ENCODE data around the gene SLC25A20.

The SLC25A20 gene

DNA sequence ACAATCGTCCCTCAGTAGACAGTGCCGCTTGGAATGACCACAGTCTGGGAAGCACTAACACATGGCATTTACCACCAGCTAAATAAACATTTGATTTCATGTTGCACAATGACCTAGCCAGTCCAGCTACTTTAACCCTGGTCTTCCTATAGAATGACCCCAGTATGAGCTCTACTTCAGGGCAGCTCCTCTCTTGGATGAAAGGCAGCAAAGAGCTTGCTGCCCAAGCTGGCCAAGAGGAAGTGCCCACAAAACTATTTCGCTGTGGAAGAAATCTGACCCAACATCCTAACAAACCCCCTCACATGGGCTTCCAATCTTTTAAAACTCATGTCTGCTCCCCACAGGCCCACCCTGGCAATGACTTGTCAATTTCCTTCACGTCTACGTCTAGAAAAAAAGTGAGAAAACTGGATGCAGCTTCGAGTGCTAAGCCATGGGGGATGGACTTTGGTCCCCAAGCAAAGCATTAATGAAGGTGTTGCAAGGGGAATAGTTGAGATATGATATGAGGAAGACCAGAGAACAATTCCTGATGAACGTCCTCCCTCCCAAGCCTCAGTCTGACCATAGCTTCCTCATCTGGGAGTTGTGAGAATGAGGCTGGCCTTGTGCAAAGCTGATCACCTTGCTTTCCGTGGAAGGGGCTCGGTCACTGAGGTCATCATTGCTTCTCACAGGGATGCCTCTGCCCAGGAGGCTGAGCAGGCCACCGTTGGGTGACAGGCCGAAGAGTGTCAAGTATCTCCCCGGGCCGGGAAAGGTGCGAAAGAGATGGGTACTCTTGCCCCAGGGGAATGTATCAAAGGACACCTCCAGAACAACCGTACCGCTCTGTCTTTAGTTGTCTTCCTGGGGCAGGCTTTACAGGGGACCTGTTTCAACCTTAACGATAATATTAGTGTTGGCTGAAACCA is 964 bp downstream of the SLC25A20 start:
- DNase-seq (ENCODE audit: low read depth in 2 of 2) = no peak

DNA sequence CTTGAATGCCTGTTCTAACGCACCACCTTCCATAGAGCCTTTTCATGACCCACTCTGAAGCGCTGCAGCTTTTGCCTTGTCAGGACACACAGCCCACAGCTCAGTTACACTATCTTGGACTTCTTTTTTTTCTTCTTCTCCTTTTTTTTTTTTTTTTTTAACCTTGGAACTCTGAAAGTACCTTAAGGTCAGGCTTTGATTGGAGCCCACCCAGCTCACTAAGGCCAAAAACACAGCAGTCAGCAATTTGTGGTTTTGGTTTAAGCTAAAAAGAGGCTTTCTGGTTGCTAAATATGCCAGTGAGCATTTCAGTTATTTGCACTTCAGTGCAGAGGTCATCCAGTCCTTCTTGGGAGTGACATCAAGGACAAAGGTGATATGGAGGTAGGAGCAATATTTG is 1.7 kb downstream of the SLC25A20 start:
- no peak for DNase-seq (ENCODE audit: low read depth in 2 of 2)

DNA sequence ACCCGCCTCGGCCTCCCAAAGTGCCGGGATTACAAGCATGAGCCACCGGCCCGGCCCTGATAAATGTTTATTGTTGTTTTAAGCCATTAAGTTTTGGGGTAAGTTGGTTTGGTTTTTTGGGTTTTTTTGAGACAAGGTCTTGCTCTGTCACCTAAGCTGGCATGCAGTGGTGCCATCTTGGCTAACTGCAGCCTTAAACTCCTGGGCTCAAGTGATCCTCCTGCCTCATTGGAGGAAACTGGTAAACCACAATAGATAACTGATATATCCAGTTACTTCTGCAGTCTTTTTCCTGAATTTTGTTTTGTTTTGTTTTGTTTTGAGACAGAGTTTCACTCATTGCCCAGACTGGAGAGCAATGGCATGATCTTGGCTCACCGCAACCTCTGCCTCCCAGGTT is 4.2 kb downstream of the SLC25A20 start:
- no peak for DNase-seq (ENCODE audit: low read depth in 2 of 2)

DNA sequence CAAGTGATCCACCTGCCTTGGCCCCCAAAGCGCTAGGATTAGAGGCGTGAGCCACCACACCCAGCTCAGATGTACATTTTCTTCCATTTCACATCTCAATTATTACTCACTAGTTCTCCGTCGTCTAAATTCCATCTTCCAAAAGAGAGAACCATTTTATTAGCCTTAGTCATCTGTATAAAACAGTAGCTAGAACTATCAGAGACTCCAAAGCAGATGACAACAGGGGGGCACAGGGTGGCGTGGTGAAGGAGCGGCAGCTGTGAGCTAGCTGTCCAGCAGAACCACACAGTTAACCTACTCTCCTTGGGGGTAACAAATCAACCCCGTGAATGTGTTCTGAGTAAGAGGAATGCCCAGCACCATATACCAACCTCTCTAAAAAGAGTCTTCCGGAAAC is 7.1 kb downstream of the SLC25A20 start:
- no peak for DNase-seq (ENCODE audit: low read depth in 2 of 2)

DNA sequence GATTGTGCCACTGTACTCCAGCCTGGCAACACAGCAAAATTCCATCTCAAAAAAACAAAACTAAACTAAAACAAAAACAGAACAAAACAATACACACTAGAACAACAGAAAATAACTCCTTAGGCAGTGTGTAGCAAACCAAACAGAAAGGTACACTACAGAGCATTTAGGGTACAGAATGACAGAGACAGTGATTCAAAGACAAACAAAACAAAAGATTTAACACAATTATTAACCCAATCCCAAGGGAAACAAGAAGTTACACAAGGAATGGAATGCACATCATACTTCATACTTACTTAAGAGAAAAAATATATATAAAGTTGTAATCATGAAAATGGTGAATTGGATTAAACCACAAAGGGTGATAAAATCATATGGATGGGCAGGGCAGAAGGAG is 12.9 kb downstream of the SLC25A20 start:
- no peak for DNase-seq (ENCODE audit: low read depth in 2 of 2)

DNA sequence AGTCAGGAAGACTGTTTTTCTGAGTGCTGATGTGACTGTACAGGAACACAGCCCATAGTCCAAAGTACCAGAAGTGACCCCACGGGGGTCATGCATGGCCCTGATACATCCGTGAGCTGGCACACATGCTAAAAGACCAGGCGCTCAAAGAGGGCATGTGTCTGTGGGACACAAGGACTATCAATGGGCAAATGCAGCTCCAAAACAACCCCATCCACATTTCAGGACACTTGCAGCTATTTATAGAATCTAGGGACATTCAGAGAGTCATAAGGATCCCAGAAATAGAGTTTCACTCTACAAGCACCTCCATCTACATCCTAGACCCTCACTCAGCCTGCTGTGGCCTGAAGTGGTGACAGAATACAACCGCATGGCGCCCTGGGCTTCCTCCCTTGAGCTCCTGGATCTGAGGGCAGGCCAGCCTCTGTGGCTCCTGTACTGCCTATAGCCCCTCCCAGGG is 17.0 kb downstream of the SLC25A20 start:
- DNase-seq (ENCODE audit: low read depth in 2 of 2) = no peak

DNA sequence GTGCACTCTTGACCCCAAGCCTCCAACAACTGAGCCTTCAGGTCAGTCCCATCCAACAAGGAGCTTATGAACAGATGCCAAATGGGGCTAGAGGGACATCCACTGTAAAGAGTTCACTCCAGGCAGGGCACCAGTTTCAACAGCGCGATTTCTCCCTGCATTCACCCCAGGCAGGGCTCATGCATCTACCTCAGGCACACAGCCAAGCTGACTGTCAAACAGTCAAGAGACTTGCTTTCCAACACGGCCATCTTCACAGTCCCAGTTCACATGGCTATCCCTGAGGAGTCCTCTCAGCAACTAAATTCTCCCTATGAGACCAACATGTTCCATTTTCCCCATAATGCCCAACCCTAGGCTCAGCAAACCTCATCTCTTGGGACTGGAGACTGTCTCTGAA is 17.7 kb downstream of the SLC25A20 start:
- no peak for DNase-seq (ENCODE audit: low read depth in 2 of 2)

DNA sequence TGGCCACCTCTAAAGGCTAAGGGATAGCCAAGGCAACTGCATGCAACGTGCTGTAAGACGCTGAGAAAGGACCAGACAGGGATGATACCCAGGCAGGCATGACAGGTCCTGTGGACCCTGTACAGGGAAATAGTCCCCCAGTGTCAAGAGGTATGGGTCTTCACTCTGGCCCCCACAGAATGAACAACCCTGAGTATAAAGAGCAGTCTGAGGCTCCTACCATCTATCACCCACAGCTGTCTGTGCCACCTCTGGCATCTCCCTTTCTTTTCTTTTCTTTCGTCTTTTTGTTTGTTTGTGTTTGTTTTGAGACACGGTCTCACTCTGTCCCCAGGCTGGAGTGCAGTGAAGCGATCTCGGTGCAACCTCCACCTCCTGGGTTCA is 18.7 kb downstream of the SLC25A20 start:
- DNase-seq (ENCODE audit: low read depth in 2 of 2) = no peak

DNA sequence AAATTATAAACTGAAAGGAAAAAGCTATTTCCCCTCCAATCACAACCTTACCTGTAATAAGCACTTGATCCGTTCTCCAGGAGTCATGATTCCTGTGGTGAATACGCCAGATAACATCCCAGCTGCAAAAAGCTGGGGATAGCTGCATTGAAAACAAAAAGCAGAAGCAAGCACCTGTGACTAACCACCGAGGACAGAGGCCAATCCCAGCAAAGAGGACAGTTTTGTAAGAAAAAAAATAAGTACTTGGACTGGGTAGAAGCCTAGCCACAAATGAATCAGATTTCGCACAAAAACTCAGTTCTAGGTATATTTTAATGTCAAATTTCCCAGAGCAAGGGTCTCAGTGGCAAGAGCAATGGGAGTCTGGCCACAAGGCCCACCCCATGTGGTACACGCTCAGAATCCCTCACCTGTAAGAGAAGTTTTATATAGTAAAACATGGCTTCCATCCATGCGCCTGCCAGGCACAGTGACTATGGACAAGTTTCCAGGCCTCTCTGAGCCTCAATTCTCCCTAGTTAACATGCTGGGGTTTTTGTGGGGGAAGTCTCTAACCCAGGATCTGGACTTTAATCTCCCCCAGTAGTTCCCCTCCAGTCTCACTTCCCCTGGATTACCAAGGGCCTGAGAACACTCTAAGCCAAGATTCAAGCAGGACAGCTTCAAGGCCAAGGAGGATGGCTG is 19.2 kb downstream of the SLC25A20 start:
- DNase-seq (ENCODE audit: low read depth in 2 of 2) = no peak

DNA sequence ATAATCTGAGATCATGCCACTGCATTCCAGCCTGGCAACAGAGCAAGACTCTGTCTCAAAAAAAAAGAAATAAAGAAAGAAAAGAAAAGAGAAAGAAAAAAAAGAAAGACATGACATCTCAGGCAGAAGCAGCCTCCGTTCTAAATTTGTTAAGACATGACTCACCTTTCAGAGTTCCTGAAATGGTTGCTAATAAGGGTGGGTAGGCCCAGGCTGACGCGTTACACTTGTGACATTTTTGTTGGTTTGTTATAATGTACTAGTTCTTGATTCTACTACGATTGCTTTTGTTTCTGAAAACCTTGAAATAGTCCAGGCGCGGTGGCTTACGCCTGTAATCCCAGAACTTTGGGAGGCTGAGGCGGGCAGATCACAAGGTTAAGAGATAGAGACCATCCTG is 21.0 kb downstream of the SLC25A20 start:
- DNase-seq (ENCODE audit: low read depth in 2 of 2) = no peak

DNA sequence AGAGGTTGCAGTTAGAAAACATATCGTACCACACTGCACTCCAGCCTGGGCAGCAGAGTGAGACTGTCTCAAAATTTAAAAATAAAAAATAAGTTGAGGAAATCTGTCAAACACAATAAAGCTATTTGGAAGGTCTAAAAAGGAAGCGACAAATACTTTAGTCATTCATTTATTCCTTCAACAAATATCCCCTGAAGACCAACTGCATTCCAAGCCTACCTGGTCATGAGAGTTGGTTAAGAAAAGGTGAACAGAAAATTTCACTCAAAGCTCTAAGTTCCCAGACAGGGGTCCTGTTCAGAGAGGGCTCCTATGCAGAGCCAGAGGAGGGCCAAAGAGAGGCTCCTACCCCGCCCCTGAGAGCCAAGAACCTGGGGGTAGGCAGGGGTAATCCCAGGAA is 35.6 kb downstream of the SLC25A20 start:
- DNase-seq (ENCODE audit: low read depth in 2 of 2) = no peak

DNA sequence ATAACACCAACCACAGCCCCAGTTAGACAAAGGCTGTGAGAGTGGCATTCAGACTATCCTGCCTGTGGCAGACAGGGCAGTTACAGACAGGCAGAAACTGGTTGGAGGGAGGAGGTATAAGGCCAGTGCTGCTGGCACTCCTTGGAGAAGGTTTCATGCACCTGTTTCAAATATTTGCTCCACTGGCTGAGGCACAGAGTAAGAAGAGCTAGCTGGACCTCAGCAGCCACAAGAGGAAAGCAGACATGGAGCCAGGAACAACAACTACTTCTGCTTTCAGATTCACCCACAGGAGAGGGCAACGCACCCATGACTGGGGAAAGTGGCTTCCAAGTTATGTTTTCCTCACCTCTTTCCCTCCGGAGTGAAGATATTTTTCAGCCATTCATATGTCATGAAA is 39.5 kb downstream of the SLC25A20 start:
- DNase-seq (ENCODE audit: low read depth in 2 of 2) = no peak

DNA sequence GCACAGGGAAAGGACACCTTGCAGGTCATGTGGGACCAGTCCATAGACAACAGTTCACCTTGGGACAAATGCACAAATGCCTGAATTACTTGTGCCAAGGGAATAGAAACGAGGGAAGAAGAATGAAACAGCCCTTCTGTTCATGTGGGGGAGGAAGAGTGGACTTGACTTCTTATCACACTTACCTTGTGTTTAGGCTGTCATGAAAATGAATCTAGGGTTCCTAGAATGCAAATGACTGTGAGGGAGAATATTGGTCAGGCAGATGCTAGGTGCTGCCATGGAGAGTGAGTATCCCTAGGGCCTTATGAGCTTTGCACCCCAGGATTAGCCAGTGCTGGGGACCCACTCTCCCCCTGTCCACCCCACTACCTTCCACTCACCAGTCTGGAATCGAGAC is 40.0 kb downstream of the SLC25A20 start:
- no peak for DNase-seq (ENCODE audit: low read depth in 2 of 2)

DNA sequence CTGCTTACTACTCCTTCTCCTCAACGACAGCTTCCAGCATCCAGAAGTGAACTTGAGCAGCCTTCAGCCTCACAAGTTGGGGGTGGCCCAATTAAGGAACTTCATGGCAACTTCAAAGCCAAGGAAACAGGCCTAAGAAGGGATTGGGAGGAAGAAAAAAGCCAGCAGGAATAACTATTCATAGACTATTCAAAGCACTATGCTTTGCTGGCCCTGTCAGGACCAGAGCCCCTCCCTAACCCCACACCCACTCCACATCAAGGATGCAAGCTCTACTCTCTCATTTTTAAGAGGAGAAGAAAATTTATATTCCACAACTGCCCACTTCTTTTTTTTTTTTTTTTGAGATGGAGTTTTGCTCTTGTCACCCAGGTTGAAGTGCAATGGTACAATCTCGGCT is 41.0 kb downstream of the SLC25A20 start:
- no peak for DNase-seq (ENCODE audit: low read depth in 2 of 2)

DNA sequence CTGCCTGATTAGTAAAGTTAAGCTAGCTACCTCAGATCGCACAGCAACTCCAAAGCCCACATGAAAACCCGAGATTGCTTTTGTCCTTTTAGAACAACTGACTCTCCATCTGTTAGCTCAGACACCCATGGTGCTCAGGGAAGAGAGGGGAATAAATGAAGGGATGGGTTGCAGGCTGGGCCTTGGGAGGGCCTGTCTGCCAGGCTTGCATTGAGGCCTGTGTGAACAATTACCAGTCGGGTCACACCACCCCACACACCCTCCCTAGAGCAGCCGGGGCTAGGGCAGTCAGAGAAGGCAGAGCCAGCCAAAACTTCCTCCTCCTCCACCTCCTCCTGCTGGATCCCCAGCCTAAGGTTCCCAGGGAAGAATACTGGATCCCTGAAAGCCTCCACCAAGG is 42.2 kb downstream of the SLC25A20 start:
- no peak for DNase-seq (ENCODE audit: low read depth in 2 of 2)

DNA sequence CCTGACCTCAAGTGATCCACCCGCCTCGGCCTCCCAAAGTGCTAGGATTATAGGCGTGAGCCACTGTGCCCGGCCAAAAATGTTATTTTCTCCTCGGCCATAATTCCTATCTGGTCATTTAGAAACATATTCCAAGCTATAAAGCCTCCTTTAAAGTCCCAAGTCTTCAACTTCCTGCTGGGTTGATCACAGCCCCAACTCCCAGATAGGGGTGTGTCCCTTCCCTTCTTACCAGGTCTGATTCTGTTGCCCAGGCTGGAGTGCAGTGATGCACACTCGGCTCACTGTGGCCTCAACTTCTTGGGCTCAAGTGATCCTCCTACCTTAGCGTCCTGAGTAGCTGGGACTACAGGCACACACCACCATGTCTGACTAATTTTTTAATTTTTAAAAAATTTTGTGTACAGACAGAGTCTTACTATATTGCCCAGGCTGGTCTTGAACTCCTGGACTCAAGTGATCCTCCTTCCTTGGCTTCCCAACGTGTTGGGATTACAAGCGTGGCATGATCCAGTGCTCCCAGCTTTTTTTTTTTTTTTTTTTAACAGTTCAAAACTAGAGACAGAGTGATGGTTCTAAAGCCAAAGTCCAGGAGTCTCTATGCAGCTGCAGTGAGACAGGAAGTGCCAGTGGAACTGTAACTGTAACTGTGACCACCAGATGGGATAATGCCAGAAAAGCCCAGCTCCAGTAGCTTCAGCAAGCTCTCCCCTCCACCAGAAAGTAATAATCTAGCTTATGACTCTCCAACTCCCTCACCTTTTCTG is 42.8 kb downstream of the SLC25A20 start:
- no peak for DNase-seq (ENCODE audit: low read depth in 2 of 2)

DNA sequence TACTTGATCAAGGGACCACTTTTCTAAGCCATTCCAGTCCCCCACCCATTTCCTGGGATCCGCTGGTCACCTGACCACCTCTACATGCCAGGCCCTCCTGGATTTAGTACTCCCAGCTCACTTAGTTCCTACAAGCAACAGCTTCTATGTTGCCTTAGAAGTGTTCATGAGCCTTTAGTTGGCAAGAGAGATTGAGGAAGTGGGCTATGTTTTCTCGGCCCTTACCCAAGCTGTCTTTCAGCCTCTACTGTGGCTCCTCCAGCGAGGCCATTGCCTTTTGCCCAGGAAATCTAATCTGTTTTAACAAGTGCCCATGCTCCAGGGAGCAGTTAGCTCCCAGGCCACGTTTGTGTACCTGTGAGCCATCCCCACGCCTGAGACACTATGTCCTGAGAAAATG is 46.5 kb downstream of the SLC25A20 start:
- DNase-seq (ENCODE audit: low read depth in 2 of 2) = no peak

DNA sequence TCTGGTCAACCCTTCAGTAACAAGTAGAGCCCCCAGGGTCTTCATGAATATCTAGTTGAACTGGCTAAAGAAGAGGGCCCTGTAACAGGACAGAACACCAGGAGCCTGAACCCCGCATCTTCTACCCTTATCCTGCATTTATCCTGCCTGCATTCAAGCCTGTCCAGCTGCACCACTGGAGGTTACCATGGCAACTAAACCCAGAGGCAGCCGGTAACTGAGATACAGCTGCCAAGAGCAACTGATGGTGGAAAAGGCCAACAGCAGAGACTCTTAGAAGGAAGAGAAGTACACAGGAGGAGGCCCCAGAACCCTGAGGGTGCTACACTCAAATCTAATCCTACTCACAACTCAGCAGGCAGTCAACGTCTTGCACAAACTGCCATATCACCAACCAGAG is 47.3 kb downstream of the SLC25A20 start:
- no peak for DNase-seq (ENCODE audit: low read depth in 2 of 2)

DNA sequence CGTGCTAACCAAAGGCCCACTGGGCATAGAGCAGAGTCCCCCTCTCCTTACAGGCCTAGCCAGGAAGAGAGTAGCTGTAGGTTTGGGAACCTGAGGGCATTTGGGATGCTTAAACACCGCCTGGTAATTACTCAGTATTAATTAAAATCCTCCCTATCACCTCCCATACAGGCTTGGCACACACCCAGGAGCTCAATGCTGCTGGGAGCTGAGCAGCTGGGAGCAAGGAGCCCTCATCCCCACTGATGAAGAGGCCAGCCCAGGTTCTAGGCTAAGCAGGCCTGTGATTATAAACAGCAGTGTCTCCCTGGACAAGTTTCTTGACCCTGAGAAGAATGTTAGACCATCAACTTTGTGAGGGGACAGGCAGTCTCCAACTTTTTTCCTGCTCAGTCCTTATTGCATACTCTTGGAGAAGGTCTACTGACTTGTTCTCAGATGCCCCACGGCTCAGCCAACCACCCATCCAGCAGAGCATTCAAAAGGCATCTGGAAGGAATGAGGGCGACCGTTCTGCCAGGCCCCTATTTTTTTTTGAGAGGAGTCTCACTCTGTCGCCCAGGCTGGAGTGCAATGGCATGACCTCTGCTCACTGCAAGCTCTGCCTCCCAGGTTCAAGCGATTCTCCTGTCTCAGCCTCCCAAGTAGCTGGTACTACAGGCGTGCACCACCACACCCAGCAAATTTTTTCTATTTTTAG is 49.7 kb downstream of the SLC25A20 start:
- DNase-seq (ENCODE audit: low read depth in 2 of 2) = no peak

DNA sequence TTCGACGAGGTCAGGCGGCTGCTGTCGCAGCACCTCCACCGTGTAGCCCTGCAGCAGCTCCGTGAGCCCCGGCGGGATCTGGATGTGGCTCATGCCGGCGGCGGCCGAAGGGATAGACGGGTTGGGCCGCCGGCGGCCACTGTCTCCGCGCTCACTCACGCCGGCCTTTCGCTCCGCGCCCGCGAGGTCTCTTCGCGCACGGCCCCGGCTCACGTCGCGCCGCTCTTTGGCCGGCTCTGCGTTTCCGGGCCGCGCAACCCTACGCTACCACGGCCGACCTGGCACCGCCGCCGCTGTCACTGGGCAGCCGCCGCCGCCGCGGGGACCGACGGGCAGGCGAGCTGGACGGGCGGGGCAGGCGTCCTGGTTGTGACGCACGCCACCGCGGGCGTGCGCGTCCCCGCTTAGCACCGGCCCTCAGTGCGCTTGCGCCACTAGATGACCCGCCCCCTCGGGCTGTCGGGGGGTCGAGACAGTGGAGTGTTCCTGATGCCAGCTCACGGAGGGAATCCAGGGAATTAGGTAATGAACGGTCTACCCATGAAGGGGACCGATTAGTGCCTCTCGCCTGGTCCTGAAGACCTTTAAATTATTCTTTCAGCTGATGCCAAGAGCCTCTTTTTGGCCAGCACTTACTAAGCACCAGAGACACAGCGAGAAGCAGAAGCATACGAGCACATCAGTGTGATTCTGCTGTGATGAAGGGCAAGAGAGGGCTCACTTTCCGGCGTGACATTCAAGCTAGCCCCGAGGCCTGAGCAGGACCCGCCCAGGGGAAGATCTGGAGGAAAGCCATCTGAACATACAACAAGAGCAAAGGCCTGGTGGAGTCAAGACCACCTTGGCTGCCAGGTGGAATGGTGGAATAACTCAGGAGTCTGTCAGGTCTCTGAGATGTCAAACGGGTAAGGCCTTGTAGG is 50.9 kb downstream of the SLC25A20 start, which contains the start of gene PRKAR2A:
Gene PRKAR2A (minus strand): TSS at position 371 of the 920 bp plus-strand sequence. CDS start 278 bp downstream, at position 93.
- peak; percentile 68 to 69 for DNase-seq (ENCODE audit: low read depth in 2 of 2)
